Measurements from ENCODE around the gene GRAP2. TPM values are rescaled to one million over a fixed set of nuclear protein-coding genes. Genes with fewer than 3 reads are reported as not detected.

GRAP2 gene
- total RNA-seq, 1 experiment from 2014 or later, result not detected

GRCh38 chr22:39914584-39914983, 13.7 kb downstream of the GRAP2 start:
- POLR2A ChIA-PET, result no interaction called here
- H3K4me1 Mint-ChIP-seq (ENCODE audit: low read depth, unreplicated experiment), result no peaks in the 10 kb centered on the region
- CTCF ChIA-PET, result no interaction called here
- peaks cover 19% of the 10 kb centered on the region for H3K27me3 Mint-ChIP-seq (ENCODE audit: insufficient read depth, unreplicated experiment)
- Histone ChIP-seq H3K4me1 (no peaks in the 10 kb centered on the region), H3K9me3 (no peaks in the 10 kb centered on the region), H3K4me3 (ENCODE audit: low read depth, low read length) (no peak overlapping the region), H3K27me3 (replicated peaks; ENCODE audit: control insufficient read depth, insufficient read depth, low read length) (no peaks in the 10 kb centered on the region; the same call in 1 of the 2 replicates), H3K36me3 (ENCODE audit: control insufficient read depth, insufficient read depth, low read length) (no peaks in the 10 kb centered on the region)
- intact Hi-C loops (cut with micrococcal nuclease; ENCODE audit: unreplicated experiment), result no loop called here
- no peak overlapping the region for H3K27ac Mint-ChIP-seq (ENCODE audit: unreplicated experiment)
- H3K9me3 Mint-ChIP-seq (ENCODE audit: unreplicated experiment), result no peaks in the 10 kb centered on the region
- H3K36me3 Mint-ChIP-seq (ENCODE audit: insufficient read depth, unreplicated experiment), result no peaks in the 10 kb centered on the region
- TF ChIP-seq CTCF (IDR thresholded peaks at IDR 0.05; ENCODE audit: insufficient read depth in 1 of 2, low read depth in 1 of 2, low read length in 1 of 2, severe bottlenecking in 1 of 2, unreplicated experiment in 1 of 2), result no peak
- no TSS peak for BruUV-seq (replicated peaks)
- no peak for DNase-seq
- no peak overlapping the region for H3K4me3 Mint-ChIP-seq (ENCODE audit: unreplicated experiment)

- no peaks in the 10 kb centered on the region for H3K36me3 ChIP-seq (ENCODE audit: control insufficient read depth, insufficient read depth, low read length)
- CTCF ChIA-PET, result no interaction called here
- H3K27ac Mint-ChIP-seq (ENCODE audit: unreplicated experiment), result no peak overlapping the region
- H3K27me3 Mint-ChIP-seq (ENCODE audit: insufficient read depth, unreplicated experiment), result peaks cover 14% of the 10 kb centered on the region
- POLR2A ChIA-PET, result no interaction called here
- H3K9me3 Mint-ChIP-seq (ENCODE audit: unreplicated experiment), result no peaks in the 10 kb centered on the region
- no peak for DNase-seq
- no peaks in the 10 kb centered on the region for H3K9me3 ChIP-seq
- no peaks in the 10 kb centered on the region for H3K4me1 Mint-ChIP-seq (ENCODE audit: low read depth, unreplicated experiment)
- no TSS peak for BruUV-seq (replicated peaks)
- H3K4me1 ChIP-seq, result no peaks in the 10 kb centered on the region
- intact Hi-C loops (cut with micrococcal nuclease; ENCODE audit: unreplicated experiment), result no loop called here
- no peaks in the 10 kb centered on the region; the same call in 1 of the 2 replicates for H3K27me3 ChIP-seq (replicated peaks; ENCODE audit: control insufficient read depth, insufficient read depth, low read length)
- H3K36me3 Mint-ChIP-seq (ENCODE audit: insufficient read depth, unreplicated experiment), result no peaks in the 10 kb centered on the region
- no peak overlapping the region for H3K4me3 Mint-ChIP-seq (ENCODE audit: unreplicated experiment)
- no peak for TF ChIP-seq CTCF (IDR thresholded peaks at IDR 0.05; ENCODE audit: insufficient read depth in 1 of 2, low read depth in 1 of 2, low read length in 1 of 2, severe bottlenecking in 1 of 2, unreplicated experiment in 1 of 2)
- no peak overlapping the region for H3K4me3 ChIP-seq (ENCODE audit: low read depth, low read length)
Observed at GRCh38 chr22:39915295-39915726, 14.4 kb downstream of the GRAP2 start.

GRCh38 chr22:39916496-39916895, 15.6 kb downstream of the GRAP2 start:
- Mint-ChIP-seq H3K27ac (ENCODE audit: unreplicated experiment) (no peak overlapping the region), H3K36me3 (ENCODE audit: insufficient read depth, unreplicated experiment) (no peaks in the 10 kb centered on the region), H3K4me3 (ENCODE audit: unreplicated experiment) (no peak overlapping the region), H3K27me3 (ENCODE audit: insufficient read depth, unreplicated experiment) (peaks cover 13% of the 10 kb centered on the region), H3K4me1 (ENCODE audit: low read depth, unreplicated experiment) (no peaks in the 10 kb centered on the region), H3K9me3 (ENCODE audit: unreplicated experiment) (no peaks in the 10 kb centered on the region)
- intact Hi-C loops (cut with micrococcal nuclease; ENCODE audit: unreplicated experiment), result no loop called here
- Histone ChIP-seq H3K4me1 (no peaks in the 10 kb centered on the region), H3K27me3 (replicated peaks; ENCODE audit: control insufficient read depth, insufficient read depth, low read length) (no peaks in the 10 kb centered on the region; the same call in 1 of the 2 replicates), H3K36me3 (ENCODE audit: control insufficient read depth, insufficient read depth, low read length) (no peaks in the 10 kb centered on the region), H3K4me3 (ENCODE audit: low read depth, low read length) (no peak overlapping the region), H3K9me3 (no peaks in the 10 kb centered on the region)
- TF ChIP-seq CTCF (IDR thresholded peaks at IDR 0.05; ENCODE audit: insufficient read depth in 1 of 2, low read depth in 1 of 2, low read length in 1 of 2, severe bottlenecking in 1 of 2, unreplicated experiment in 1 of 2), result no peak
- DNase-seq, result no peak
- ChIA-PET POLR2A (no interaction called here), CTCF (no interaction called here)
- BruUV-seq (replicated peaks), result no TSS peak
